VCaP (cell line): Measurements from ENCODE around the gene DMAC2.
A peak's percentile ranks its signal among the peaks of the same experiment; 100 is the strongest.
"Not testable (repeated sequence)": the region's sequence is repeated elsewhere in the genome, so short reads cannot be mapped to it uniquely, and the experiment has no call there.

Experiments used
- H3K27ac ChIP-seq: fragments of 450-650 bp; 2 replicates; pipeline ENCODE4 v1.5.1; 2017
- TF ChIP-seq, protein P1 (sequence below): fragments of 450-650 bp; conservative IDR thresholded peaks from 2 replicates; pipeline ENCODE4 v1.5.1; 2017; ENCODE audit warnings: mild to moderate bottlenecking, moderate library complexity

The DMAC2 gene

GRCh38 chr19:41439441-41440222, at the start of gene DMAC2:
Gene DMAC2 (minus strand): TSS chr19:41439912. CDS start chr19:41439899, 13 bp downstream.
- TF ChIP-seq, protein P1, sequence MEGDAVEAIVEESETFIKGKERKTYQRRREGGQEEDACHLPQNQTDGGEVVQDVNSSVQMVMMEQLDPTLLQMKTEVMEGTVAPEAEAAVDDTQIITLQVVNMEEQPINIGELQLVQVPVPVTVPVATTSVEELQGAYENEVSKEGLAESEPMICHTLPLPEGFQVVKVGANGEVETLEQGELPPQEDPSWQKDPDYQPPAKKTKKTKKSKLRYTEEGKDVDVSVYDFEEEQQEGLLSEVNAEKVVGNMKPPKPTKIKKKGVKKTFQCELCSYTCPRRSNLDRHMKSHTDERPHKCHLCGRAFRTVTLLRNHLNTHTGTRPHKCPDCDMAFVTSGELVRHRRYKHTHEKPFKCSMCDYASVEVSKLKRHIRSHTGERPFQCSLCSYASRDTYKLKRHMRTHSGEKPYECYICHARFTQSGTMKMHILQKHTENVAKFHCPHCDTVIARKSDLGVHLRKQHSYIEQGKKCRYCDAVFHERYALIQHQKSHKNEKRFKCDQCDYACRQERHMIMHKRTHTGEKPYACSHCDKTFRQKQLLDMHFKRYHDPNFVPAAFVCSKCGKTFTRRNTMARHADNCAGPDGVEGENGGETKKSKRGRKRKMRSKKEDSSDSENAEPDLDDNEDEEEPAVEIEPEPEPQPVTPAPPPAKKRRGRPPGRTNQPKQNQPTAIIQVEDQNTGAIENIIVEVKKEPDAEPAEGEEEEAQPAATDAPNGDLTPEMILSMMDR = peak; percentile 84
- peak within 1 kb of the TSS; percentile 89 for H3K27ac ChIP-seq

GRCh38 chr19:41486953-41487352, 47.2 kb upstream of the DMAC2 start:
- not testable (repeated sequence) for H3K27ac ChIP-seq

GRCh38 chr19:41484822-41485221, 45.1 kb upstream of the DMAC2 start:
- TF ChIP-seq, protein P1 = no peak
- H3K27ac ChIP-seq = no peak overlapping the region

- TF ChIP-seq, protein P1 = no peak
- H3K27ac ChIP-seq = peak overlapping the region; percentile 95
Observed at GRCh38 chr19:41480336-41480735, 40.6 kb upstream of the DMAC2 start.

GRCh38 chr19:41479757-41480191, 40.1 kb upstream of the DMAC2 start:
- TF ChIP-seq, protein P1 = no peak

GRCh38 chr19:41478875-41479756, 39.4 kb upstream of the DMAC2 start:
- TF ChIP-seq, protein P1 = no peak
- H3K27ac ChIP-seq = peak overlapping the region; percentile 95

More at GRCh38 chr19:41479757-41480191, 40.1 kb upstream of the DMAC2 start:
- peak overlapping the region; percentile 95 for H3K27ac ChIP-seq

- TF ChIP-seq, protein P1 = no peak; the same call in 1 of the 2 replicates
Observed at GRCh38 chr19:41478171-41478570, 38.5 kb upstream of the DMAC2 start.

More at GRCh38 chr19:41478171-41478570, 38.5 kb upstream of the DMAC2 start:
- peak overlapping the region; percentile 95 for H3K27ac ChIP-seq
